Keratinocyte (primary cell): ENCODE data around the gene SPR. TPM values are rescaled to one million over a fixed set of nuclear protein-coding genes. Genes with fewer than 3 reads are reported as not detected.

Experiments
- DNase-seq: peaks from one replicate; pipeline ENCODE4 v3.0.0-alpha.2; 2011; ENCODE audit warnings: low read depth, missing footprints, low spot score
- FAIRE-seq: peaks from 2 replicates; lab custom pipeline; 2011; peaks lifted over from hg19 to GRCh38; lab: Jason Lieb, UNC
- H2AFZ ChIP-seq: 2 replicates; pipeline ENCODE4 v1.6.0; 2012; ENCODE audit warnings: low read length, control low read depth, inconsistent platforms; ENCODE audit not compliant: control insufficient read depth
- H3K27ac ChIP-seq: 2 replicates; pipeline ENCODE4 v1.5.1; 2011; ENCODE audit warnings: low read length; ENCODE audit not compliant: control insufficient read depth, insufficient read depth
- H3K27me3 ChIP-seq: 3 replicates; pipeline ENCODE4 v1.6.0; 2011; ENCODE audit warnings: low read length; ENCODE audit not compliant: control insufficient read depth, insufficient read depth; ENCODE audit errors: extremely low read depth
- H3K36me3 ChIP-seq, 2 experiments: 2 replicates in 1 of 2; 3 replicates in 1 of 2; pipeline ENCODE4 v1.5.1; 2011; ENCODE audit warnings: low read length in 2 of 2, mild to moderate bottlenecking in 1 of 2; ENCODE audit not compliant: control insufficient read depth in 2 of 2, insufficient read depth in 2 of 2; ENCODE audit errors: extremely low read depth in 1 of 2
- H3K4me1 ChIP-seq: 3 replicates; pipeline ENCODE4 v1.5.1; 2011; ENCODE audit warnings: low read length; ENCODE audit not compliant: control insufficient read depth, insufficient read depth; ENCODE audit errors: extremely low read depth
- H3K4me2 ChIP-seq: 3 replicates; pipeline ENCODE4 v1.6.0; 2011; ENCODE audit warnings: low read depth, low read length; ENCODE audit not compliant: control insufficient read depth, insufficient read depth; ENCODE audit errors: extremely low read depth
- H3K4me3 ChIP-seq, 3 experiments: fragments of 200-600 bp in 1 of 3; sonication (generic) in 1 of 3; 2 replicates in 2 of 3; 3 replicates in 1 of 3; pipeline ENCODE4 v1.5.1; 2011 to 2016; ENCODE audit warnings: low read length in 3 of 3, mild to moderate bottlenecking in 3 of 3, control low read depth in 2 of 3, inconsistent platforms in 1 of 3, low read depth in 1 of 3, mixed read lengths in 1 of 3, mixed run types in 1 of 3, moderate library complexity in 1 of 3; ENCODE audit not compliant: control insufficient read depth in 2 of 3, insufficient read depth in 2 of 3; ENCODE audit errors: extremely low read depth in 1 of 3
- H3K79me2 ChIP-seq: 2 replicates; pipeline ENCODE4 v1.6.0; 2012; ENCODE audit warnings: low read length; ENCODE audit not compliant: control insufficient read depth, insufficient read depth
- H3K9ac ChIP-seq: 3 replicates; pipeline ENCODE4 v1.6.0; 2011; ENCODE audit warnings: low read length; ENCODE audit not compliant: control insufficient read depth, insufficient read depth; ENCODE audit errors: extremely low read depth
- H3K9me1 ChIP-seq: 3 replicates; pipeline ENCODE4 v1.6.0; 2011; ENCODE audit warnings: low read length; ENCODE audit not compliant: control insufficient read depth, insufficient read depth; ENCODE audit errors: extremely low read depth
- H3K9me3 ChIP-seq: 2 replicates; pipeline ENCODE4 v1.5.1; 2012; ENCODE audit warnings: low read depth, low read length; ENCODE audit not compliant: control insufficient read depth
- H4K20me1 ChIP-seq: 3 replicates; pipeline ENCODE4 v1.6.0; 2011; ENCODE audit warnings: low read length; ENCODE audit not compliant: control insufficient read depth, insufficient read depth; ENCODE audit errors: extremely low read depth
- EZH2 ChIP-seq: IDR thresholded peaks from one replicate; pipeline ENCODE4 v1.6.1; 2012; ENCODE audit warnings: inconsistent platforms, mild to moderate bottlenecking, low read length, moderate library complexity
- dilution Hi-C: fragments of 300-500 bp; cut with MboI; formaldehyde crosslinking; loops from one replicate; pipeline ENCODE4 v1.7.0; 2020; ENCODE audit warnings: low sequenced_read_pairs; ENCODE audit not compliant: extremely low pct_ligation_motif_present
- polyA plus RNA-seq, 5 experiments: library from polyadenylated mRNA; depleted of rRNA in 3 of 5; stranded (reverse) in 3 of 5; stranded (forward) in 1 of 5; unstranded in 1 of 5; fragments of >200 nt; gene quantifications; 1 replicate in 1 of 5; 2 replicates in 3 of 5; 3 replicates in 1 of 5; pipeline versions ENCODE4 v1.2.1 to v1.2.3, GENCODE V29; 2011 to 2012; ENCODE audit warnings: missing spikeins in 2 of 5, low read depth in 1 of 5, low replicate concordance in 1 of 5
- TF ChIP-seq, protein P1 (sequence below), 3 experiments: IDR thresholded peaks in 1 of 3; conservative IDR thresholded peaks in 1 of 3; optimal IDR thresholded peaks in 1 of 3; 2 replicates in 2 of 3; 3 replicates in 1 of 3; pipeline versions ENCODE3 to v1.5.1; 2011; ENCODE audit warnings: low read length in 3 of 3, mild to moderate bottlenecking in 3 of 3, moderate library complexity in 2 of 3, control low read depth in 1 of 3, inconsistent platforms in 1 of 3; ENCODE audit not compliant: insufficient read depth in 2 of 3; ENCODE audit errors: extremely low read depth in 1 of 3

SPR gene
- polyA plus RNA-seq, 1 donor (not counting 4 experiments of a cell fraction or from before 2014, with no cell fraction given) = 25.1 TPM

DNA sequence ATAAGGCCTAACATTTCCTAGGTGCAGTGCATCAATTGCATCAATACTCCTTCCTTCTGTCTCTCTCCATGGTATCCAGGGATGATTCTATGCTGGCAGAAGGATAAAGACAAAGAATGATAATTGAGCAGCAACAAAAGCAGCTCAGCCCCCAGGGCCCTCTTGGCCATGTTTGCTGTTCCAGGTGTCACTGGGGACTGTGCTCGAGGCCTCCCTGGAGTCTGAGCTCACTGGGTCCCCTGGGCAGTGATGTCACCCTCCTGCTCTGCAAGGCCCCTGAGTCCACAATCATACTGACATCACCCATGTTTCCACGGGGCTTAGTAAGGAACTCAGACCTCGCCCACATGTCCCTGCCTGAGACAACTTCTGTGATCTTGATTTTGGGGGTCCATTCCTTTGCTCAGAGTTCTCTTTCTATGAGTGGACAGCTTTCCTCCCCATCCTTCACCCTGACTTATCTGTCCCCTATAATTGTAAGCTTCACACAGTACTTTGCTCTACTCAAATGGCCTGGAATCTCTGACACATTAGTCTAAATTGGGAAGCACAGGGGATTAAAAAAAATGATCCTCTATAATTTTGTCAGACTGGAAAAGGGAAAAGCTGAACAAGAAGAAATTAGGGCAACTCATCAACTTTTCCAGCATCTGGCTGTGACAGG lies 45.6 kb upstream of the SPR start:
- no peak for FAIRE-seq
- dilution Hi-C loops = no loop called here
- no peaks in the 10 kb centered on the region for H3K36me3 ChIP-seq

DNA sequence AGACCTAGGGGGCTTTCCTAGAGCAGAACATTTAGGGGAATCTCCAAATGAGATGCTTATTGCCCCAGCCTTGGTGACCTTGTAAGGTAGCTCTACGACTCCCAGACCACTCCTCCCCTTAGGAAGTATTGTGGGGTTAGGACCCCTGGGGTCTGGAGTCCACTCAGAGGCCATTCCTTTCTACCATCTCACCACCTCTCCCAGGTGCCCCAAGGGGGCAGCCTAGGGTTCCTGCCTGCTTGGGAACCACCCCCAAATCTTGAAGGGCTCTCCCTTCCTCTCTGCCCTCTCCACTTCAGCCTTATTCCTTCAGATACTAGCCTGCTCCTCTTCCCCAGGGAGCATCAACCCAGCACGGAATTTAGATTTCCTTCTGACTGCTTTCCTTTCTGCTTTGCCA lies 43.9 kb upstream of the SPR start:
- FAIRE-seq = no peak
- Histone ChIP-seq H3K27ac (no peak overlapping the region), H3K79me2 (no peaks in the 10 kb centered on the region), H2AFZ (no peak overlapping the region), H3K9me1 (no peaks in the 10 kb centered on the region), H3K4me3 (no peak overlapping the region), H3K36me3 (no peaks in the 10 kb centered on the region), H4K20me1 (no peaks in the 10 kb centered on the region), H3K27me3 (no peaks in the 10 kb centered on the region), H3K9ac (no peak overlapping the region), H3K4me1 (no peaks in the 10 kb centered on the region), H3K4me2 (no peak overlapping the region), H3K9me3 (no peaks in the 10 kb centered on the region)
- DNase-seq = no peak
- dilution Hi-C loops = no loop called here
- TF ChIP-seq, protein P1, sequence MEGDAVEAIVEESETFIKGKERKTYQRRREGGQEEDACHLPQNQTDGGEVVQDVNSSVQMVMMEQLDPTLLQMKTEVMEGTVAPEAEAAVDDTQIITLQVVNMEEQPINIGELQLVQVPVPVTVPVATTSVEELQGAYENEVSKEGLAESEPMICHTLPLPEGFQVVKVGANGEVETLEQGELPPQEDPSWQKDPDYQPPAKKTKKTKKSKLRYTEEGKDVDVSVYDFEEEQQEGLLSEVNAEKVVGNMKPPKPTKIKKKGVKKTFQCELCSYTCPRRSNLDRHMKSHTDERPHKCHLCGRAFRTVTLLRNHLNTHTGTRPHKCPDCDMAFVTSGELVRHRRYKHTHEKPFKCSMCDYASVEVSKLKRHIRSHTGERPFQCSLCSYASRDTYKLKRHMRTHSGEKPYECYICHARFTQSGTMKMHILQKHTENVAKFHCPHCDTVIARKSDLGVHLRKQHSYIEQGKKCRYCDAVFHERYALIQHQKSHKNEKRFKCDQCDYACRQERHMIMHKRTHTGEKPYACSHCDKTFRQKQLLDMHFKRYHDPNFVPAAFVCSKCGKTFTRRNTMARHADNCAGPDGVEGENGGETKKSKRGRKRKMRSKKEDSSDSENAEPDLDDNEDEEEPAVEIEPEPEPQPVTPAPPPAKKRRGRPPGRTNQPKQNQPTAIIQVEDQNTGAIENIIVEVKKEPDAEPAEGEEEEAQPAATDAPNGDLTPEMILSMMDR (optimal IDR thresholded peaks at IDR 0.05 in 1 of 3, IDR thresholded peaks at IDR 0.05 in 1 of 3, conservative IDR thresholded peaks at IDR 0.05 in 1 of 3; ENCODE audit: extremely low read depth in 1 of 3, insufficient read depth in 2 of 3, low read length in 3 of 3) = no peak
- no peak for TF ChIP-seq EZH2

More for the DNA sequence above, 45.6 kb upstream of the SPR start:
- H3K9me1 ChIP-seq = no peaks in the 10 kb centered on the region
- H3K9me3 ChIP-seq = no peaks in the 10 kb centered on the region
- TF ChIP-seq, protein P1 (optimal IDR thresholded peaks at IDR 0.05 in 1 of 3, IDR thresholded peaks at IDR 0.05 in 1 of 3, conservative IDR thresholded peaks at IDR 0.05 in 1 of 3; ENCODE audit: extremely low read depth in 1 of 3, insufficient read depth in 2 of 3, low read length in 3 of 3) = no peak
- TF ChIP-seq EZH2 = no peak
- no peak overlapping the region for H3K4me2 ChIP-seq
- H2AFZ ChIP-seq = no peak overlapping the region
- H3K27me3 ChIP-seq = no peaks in the 10 kb centered on the region
- H3K9ac ChIP-seq = no peak overlapping the region
- H3K27ac ChIP-seq = no peak overlapping the region
- no peaks in the 10 kb centered on the region for H4K20me1 ChIP-seq
- no peak overlapping the region for H3K4me3 ChIP-seq
- no peak for DNase-seq
- no peaks in the 10 kb centered on the region for H3K4me1 ChIP-seq
- H3K79me2 ChIP-seq = no peaks in the 10 kb centered on the region
